Glutamatergic neuron (in vitro differentiated cells): Measurements from ENCODE around the gene PLEKHD1. TPM values are rescaled to one million over a fixed set of nuclear protein-coding genes. Genes with fewer than 3 reads are reported as not detected.
A peak's percentile ranks its signal among the peaks of the same experiment; 100 is the strongest.
"Not testable (repeated sequence)": the region's sequence is repeated elsewhere in the genome, so short reads cannot be mapped to it uniquely, and the experiment has no call there.

Experiments used
- DNase-seq: peaks from one replicate; pipeline ENCODE4 v3.0.0; 2022
- H3K27ac Mint-ChIP-seq: one replicate; pipeline ENCODE4 v1.8.0; 2020; ENCODE audit warnings: mild to moderate bottlenecking, mixed read lengths, inconsistent platforms; ENCODE audit not compliant: unreplicated experiment
- H3K27me3 Mint-ChIP-seq: one replicate; pipeline ENCODE4 v1.8.0; 2020; ENCODE audit warnings: mild to moderate bottlenecking, moderate library complexity, mixed read lengths, inconsistent platforms; ENCODE audit not compliant: unreplicated experiment
- H3K36me3 Mint-ChIP-seq: one replicate; pipeline ENCODE4 v1.8.0; 2020; ENCODE audit warnings: mild to moderate bottlenecking, mixed read lengths, inconsistent platforms; ENCODE audit not compliant: unreplicated experiment
- H3K4me1 Mint-ChIP-seq: one replicate; pipeline ENCODE4 v1.8.0; 2020; ENCODE audit warnings: mild to moderate bottlenecking, low read depth, mixed read lengths, inconsistent platforms; ENCODE audit not compliant: unreplicated experiment
- H3K4me3 Mint-ChIP-seq: one replicate; pipeline ENCODE4 v1.8.0; 2020; ENCODE audit warnings: mild to moderate bottlenecking, mixed read lengths, inconsistent platforms; ENCODE audit not compliant: unreplicated experiment
- H3K9me3 Mint-ChIP-seq: one replicate; pipeline ENCODE4 v1.8.0; 2020; ENCODE audit warnings: mild to moderate bottlenecking, moderate library complexity, mixed read lengths, inconsistent platforms; ENCODE audit not compliant: unreplicated experiment
- total RNA-seq: library from RNA; stranded (reverse); fragmentation: NEBNext Ultra II Directional; extraction: Animal tissue kit (Norgen Biotek cat#: 25700); gene quantifications from one replicate; pipeline ENCODE4 v1.2.1, GENCODE V29; 2021; ENCODE audit not compliant: unreplicated experiment
- TF ChIP-seq, protein P1 (sequence below): fragments of 200-600 bp; sonication (generic); IDR thresholded peaks from one replicate; pipeline ENCODE4 v1.5.0; 2021; ENCODE audit not compliant: partially characterized antibody, unreplicated experiment

PLEKHD1 gene
- total RNA-seq, 1 donor from 2014 or later, result 1.3 TPM

DNA sequence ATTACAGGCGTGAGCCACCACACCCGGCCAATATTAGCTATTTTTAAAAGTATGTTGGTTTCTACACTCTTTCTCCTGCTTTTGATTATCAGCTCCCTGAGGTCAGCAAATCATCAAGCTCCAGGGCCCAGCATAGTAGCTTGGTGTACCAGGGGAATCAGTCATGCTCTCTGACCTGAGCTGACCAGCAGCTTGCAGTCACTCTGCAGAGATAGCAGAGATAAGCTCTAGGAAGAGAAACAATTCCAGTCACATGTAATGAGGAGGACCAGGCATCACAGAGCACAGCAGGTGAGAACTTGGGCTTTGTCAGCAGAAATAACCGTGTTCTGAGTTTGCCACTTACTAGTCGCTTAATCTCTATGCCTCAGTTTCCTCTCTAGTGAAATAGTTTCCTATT lies 8.5 kb downstream of the PLEKHD1 start:
- TF ChIP-seq, protein P1, sequence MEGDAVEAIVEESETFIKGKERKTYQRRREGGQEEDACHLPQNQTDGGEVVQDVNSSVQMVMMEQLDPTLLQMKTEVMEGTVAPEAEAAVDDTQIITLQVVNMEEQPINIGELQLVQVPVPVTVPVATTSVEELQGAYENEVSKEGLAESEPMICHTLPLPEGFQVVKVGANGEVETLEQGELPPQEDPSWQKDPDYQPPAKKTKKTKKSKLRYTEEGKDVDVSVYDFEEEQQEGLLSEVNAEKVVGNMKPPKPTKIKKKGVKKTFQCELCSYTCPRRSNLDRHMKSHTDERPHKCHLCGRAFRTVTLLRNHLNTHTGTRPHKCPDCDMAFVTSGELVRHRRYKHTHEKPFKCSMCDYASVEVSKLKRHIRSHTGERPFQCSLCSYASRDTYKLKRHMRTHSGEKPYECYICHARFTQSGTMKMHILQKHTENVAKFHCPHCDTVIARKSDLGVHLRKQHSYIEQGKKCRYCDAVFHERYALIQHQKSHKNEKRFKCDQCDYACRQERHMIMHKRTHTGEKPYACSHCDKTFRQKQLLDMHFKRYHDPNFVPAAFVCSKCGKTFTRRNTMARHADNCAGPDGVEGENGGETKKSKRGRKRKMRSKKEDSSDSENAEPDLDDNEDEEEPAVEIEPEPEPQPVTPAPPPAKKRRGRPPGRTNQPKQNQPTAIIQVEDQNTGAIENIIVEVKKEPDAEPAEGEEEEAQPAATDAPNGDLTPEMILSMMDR, result no peak
- no peak overlapping the region for H3K4me3 Mint-ChIP-seq

DNA sequence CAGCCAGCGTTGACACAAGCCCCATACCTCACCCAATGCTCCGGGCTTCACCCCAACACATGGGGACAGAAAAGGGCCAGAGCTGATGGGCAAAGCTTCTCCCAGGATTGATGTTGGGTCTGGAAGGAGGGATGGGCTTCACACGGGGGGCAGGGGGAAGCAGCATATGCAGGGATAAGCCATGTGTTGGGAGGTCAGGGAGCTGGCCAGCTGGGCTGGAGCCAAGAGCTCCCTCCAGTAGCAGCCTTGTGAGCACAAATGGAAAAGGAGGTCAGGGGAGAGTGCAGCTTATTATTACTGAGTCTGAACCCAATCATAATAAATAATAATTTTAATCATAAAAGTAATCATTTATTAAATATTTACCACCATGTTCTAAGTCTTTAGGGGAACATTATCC lies 9.3 kb downstream of the PLEKHD1 start:
- Mint-ChIP-seq H3K36me3 (peaks cover 8% of the 10 kb centered on the region), H3K9me3 (peaks cover 3% of the 10 kb centered on the region), H3K27me3 (peaks cover 7% of the 10 kb centered on the region), H3K4me1 (peaks cover 7% of the 10 kb centered on the region), H3K4me3 (no peak overlapping the region), H3K27ac (no peak overlapping the region)
- DNase-seq, result no peak
- TF ChIP-seq, protein P1, result no peak

More for the DNA sequence above, 8.5 kb downstream of the PLEKHD1 start:
- H3K36me3 Mint-ChIP-seq, result peaks cover 8% of the 10 kb centered on the region
- H3K27ac Mint-ChIP-seq, result no peak overlapping the region
- peaks cover 7% of the 10 kb centered on the region for H3K4me1 Mint-ChIP-seq
- DNase-seq, result no peak
- peaks cover 7% of the 10 kb centered on the region for H3K27me3 Mint-ChIP-seq
- H3K9me3 Mint-ChIP-seq, result peaks cover 3% of the 10 kb centered on the region

DNA sequence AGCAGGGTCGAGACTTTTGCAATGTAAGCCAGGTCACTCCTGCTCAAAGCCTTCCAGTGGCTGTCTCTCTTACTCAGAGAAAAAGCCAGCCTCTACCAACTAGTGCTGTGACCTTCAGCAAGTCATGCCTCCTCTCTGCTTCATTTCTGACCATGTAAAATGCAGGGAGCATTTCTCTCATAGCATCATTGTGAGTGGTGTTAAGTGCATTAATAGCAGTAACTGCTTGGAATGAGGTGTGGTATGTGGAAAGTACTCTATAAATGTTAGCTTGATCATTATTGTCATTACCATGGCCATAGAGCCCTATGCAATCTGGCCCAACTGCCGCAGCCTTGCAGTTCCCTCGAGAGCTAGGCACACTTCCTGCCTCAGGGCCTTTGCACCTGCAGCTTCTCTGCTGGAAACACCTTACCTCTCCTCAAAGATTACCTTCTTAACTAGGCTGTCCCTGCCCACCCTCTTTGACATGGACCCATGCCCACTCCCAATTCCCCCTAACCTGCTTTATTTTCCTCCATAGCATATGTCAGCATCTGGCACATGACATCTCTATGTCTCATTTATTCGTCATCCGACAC lies 10.9 kb downstream of the PLEKHD1 start:
- Mint-ChIP-seq H3K9me3 (peaks cover 7% of the 10 kb centered on the region), H3K36me3 (peaks cover 8% of the 10 kb centered on the region), H3K4me1 (peaks cover 7% of the 10 kb centered on the region), H3K27me3 (peaks cover 9% of the 10 kb centered on the region), H3K27ac (peak overlapping the region; percentile 9), H3K4me3 (peak overlapping the region; percentile 14)
- no peak for DNase-seq
- TF ChIP-seq, protein P1, result no peak

DNA sequence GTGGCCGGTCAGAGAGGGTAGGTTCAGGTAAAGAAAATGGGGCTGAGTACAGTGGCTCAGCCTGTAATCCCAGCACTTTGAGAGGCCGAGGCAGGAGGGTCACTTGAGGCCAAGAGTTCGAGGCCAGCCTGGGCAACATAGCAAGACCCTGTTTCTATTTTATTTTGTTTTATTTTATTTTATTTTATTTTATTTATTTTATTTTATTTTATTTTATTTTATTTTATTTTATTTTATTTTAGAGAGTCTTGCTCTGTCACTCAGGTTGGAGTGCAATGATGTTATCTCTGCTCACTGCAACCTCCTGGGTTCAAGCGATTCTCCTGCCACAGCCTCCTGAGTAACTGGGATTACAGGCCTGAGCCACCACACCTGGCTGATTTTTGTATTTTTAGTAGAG lies 13.3 kb downstream of the PLEKHD1 start:
- not testable (repeated sequence) for DNase-seq, H3K9me3 Mint-ChIP-seq, H3K36me3 Mint-ChIP-seq, H3K27ac Mint-ChIP-seq, H3K4me3 Mint-ChIP-seq
- peaks cover 11% of the 10 kb centered on the region for H3K27me3 Mint-ChIP-seq
- peaks cover 12% of the 10 kb centered on the region for H3K4me1 Mint-ChIP-seq

DNA sequence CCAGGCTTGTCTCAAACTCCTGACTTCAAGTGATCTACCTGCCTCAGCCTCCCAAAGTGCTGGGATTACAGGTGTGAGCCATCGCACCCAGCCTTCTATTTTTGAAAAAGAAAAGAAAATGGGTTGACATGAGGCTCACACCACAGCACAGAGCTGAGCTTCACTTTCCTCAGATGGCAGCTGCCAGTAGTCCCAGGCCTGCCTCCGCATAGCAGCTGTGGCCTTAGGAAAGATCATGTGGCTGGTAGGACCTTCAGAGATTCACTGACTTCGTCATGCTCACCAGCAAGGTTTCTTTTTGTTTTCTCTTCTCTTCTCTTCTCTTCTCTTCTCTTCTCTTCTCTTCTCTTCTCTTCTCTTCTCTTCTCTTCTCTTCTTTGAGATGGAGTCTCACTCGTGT lies 13.8 kb downstream of the PLEKHD1 start:
- not testable (repeated sequence) for H3K27me3 Mint-ChIP-seq, H3K36me3 Mint-ChIP-seq, DNase-seq, H3K4me3 Mint-ChIP-seq, H3K9me3 Mint-ChIP-seq, H3K27ac Mint-ChIP-seq
- peaks cover 12% of the 10 kb centered on the region for H3K4me1 Mint-ChIP-seq

DNA sequence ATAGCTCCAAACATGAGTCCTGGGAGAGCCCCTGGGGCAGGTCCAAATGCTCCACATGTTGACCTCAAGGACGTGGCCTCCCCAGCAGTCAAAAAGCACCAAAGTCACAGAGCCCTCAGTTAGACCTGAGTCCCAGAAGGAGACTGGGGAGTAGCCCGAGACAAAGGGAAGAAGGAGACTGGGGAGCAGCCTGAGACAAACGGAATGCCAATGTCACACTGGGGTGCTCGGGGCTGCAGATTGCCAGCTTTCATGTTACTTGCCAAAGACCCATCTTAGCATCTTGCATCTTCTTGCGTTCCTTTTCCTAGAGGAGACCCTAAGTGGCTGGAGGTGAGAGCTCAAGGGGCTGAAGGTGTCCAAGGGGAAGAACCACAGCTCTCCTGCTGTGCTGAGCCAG lies 14.9 kb downstream of the PLEKHD1 start:
- no peaks in the 10 kb centered on the region for H3K36me3 Mint-ChIP-seq
- H3K27ac Mint-ChIP-seq, result peak overlapping the region; percentile 55
- peaks cover 7% of the 10 kb centered on the region for H3K9me3 Mint-ChIP-seq
- no peak for DNase-seq
- H3K27me3 Mint-ChIP-seq, result peaks cover 10% of the 10 kb centered on the region
- peaks cover 7% of the 10 kb centered on the region for H3K4me1 Mint-ChIP-seq
- H3K4me3 Mint-ChIP-seq, result no peak overlapping the region
- TF ChIP-seq, protein P1, result no peak
